GM21447 (cell line): ENCODE measurements around the gene PPP6R3.

ENCODE experiments used
- ATAC-seq: cut with Tn5 transposase; IDR thresholded peaks from one replicate; pipeline ENCODE4 v1.9.1; 2021; ENCODE audit not compliant: unreplicated experiment

PPP6R3 gene

DNA sequence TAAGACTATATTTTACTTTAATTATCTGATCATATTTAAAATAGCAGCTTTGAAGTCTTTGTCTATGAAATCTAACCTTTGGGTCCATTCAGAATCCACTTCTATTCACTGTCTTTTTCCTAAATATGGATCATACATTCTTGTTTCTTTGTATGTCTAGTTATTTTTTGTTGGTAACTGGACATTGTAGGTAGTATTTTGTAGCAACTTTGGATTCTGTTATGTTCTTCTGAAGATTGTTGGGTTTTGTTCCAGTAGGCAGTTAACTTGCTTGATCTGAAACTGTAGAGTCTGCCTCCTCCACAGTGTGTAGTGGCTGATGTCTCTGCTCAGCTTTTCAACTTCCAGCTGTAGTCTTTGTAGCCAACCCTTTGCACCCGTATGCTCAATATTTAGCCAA lies 186.3 kb downstream of the PPP6R3 start:
- no peak for ATAC-seq

DNA sequence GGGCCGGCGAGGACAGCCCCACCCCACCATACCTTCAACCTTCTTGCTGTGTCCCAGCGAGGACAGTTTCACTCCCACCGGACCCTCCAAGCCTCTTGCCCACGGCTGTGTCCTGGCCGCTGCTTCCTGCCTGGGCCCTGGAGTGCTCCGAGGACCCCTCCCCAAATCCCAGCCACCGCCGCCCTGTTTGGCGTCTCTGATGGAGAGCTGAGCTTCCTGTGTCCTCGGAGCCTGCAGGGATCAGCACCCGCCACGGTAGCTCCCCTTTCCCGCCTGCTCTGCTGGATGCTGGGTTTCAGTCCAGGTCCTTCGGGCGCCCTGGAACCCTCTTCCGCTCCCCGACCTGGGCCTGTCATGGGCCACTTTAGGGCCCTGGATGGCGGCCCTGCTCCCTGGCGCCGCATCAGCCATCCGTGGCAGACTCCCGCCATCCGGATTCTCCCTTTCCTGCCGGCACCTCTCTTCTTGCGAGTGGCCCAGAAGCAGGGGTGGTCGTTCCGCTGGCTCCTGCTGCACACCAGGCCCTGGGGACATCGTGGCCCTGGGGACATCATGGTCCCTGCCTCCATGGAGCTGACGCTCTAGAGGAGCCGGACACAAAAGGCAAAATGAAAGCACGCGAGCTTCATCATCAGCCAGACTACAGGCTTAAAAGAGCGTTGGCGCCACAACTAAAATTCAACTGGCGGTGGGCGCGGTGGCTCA lies 189.5 kb downstream of the PPP6R3 start:
- no peak for ATAC-seq

DNA sequence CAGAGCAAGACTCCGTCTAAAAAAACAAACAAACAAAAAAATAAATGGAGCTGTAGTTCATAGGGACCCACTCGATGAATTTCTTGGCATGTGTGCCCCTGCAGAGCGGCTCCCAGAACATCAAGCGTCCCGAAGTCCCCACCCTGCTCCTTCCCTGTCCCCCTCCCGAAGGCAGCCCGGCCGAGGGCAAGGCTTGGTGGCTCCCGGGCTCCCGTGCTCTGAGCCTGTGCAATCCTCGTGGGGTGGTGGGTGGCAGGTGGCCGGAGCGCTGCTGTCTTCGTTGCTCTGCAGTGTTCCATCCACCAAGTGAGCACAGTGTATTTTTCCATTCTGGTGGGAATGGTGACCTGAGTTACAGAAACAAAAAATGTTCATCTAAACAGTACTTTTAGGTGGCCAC lies 190.2 kb downstream of the PPP6R3 start:
- ATAC-seq, result no peak

DNA sequence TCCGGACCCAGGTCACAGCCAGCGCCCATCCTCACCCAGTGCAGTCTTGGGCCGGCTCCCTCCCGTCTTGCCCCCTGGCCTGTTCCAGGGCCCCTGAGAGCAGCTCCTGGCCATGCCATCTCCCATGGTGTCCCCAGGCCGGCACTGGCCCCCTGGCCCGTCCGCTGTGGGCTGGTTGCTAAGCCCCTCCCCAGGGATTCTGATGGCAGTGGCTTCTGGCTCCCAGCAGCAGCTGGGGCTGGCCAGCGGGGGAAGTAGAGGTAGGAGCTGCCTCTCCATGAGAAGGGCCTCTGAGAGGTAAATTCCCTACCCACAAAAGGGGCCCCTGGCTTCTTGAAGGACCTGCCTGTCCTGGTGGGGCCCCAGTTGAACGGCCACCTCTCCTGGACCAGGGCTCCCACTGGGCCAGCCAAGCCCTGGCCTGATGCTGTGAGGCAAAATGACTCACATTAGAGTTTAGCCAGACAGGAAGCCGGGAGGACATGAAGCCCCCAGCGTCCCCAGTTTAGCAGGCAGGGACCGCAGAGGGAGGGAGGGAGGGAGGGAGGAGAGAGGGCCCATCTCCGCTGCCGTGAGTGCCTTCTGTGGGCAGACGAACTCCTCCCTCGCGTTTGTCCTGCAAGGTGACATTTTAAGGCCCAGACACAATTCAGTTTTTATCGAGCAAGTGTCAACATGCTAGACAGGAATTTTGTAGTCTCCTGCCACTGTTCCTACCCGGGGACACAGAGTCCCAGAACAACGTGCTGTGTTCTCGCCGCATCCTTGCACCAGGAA lies 190.8 kb downstream of the PPP6R3 start:
- no peak for ATAC-seq

DNA sequence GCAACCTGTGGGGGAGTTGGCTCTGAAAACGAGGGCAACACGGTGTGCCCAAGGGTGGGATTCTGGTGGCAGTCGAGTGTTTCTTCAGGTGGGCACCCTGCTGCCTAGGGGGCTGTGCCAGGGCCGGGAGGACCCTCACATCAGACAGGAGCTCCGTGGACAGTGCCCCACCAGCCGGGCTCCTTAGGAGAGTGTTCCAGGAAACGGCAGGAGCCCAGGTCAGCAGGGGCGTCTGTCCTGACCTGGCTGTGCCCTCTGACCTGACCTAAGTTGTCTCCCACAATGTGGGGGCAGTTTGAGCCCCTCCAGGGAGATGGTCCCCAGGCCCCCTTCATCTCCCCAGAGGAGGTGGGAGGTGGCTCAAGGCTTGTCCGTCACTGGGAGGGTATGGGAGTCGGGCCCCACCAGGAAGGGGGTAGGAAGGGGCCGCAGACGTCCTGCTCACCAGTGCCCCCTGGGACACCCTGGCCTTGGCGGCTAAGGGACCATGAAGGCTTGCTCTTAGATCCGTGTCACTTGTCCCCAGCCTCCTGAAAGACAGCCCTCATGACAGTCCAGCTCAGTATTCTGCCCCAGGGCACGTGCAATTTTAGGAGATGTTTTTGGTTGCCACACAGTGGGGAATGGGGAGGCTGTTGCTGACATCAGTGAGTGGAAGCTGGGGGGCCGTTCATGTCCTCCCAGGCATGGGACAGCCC lies 191.6 kb downstream of the PPP6R3 start:
- no peak for ATAC-seq

DNA sequence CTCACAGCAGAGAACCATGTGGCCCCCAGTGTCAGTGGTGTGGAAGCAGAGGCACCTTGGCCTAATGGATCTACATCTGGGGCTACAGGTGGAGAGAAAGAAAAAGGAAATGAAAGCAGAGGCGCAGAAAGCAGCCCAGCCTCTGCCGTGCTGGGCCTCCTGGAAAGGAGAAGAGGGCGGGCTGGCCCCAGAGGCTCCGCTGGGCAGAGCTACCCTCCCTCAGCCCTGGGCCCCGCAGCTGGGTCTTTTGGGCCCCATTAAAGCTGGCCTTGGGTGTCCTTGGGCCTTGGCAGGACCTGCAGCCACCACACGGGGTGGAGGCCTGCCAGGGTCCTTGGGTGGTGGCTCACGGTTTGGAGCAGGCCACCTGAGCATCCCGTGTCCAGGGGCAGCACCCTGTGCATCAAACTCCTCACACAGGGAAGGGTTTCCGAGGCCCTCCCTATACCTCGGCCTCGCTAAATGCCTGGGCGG lies 192.2 kb downstream of the PPP6R3 start:
- ATAC-seq, result no peak

DNA sequence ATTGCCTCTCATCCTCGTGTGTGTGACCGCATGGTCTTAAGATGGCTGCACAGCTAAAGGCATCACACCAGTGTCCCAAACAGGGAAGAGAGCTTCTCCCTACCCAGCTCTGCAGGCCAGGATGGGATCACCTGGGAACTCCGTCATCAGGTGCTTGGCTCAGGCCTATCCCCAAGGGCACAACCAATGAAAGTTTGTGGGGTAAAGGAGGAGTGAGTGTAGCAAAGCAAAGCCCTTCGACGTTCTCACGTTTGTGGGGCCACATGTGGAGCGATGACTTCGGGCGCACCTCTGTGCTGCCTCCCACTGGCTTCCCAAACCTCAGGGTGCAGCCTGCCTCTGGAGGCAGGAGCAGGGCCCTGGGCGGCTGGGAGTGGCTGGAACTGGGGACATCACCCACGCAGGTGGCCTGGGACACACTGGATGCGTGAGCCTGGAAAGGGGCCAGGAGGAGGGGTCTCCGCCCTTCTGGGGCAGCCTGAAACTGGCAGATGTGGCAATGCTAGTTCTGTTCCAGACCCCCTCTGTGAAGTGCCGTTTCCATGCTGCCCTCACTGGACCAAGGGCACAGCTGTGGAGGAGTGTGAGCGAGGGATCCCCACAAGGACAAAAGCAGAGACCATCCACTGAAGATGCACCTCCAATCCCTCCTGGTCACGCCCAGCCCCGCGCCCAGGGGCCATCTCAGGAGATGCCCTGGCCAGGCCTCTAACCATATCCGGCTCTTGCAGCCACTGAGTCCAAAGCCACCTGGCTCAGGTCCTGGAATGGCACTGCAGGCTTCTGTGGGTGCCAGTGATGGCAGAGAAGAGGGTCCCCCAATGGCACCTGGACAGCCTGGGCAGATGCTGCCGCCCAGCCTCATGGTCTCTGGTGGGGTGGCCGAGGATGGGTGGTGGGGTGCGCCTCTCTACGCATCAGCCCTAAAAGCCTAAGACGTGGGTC lies 193.2 kb downstream of the PPP6R3 start:
- no peak for ATAC-seq

DNA sequence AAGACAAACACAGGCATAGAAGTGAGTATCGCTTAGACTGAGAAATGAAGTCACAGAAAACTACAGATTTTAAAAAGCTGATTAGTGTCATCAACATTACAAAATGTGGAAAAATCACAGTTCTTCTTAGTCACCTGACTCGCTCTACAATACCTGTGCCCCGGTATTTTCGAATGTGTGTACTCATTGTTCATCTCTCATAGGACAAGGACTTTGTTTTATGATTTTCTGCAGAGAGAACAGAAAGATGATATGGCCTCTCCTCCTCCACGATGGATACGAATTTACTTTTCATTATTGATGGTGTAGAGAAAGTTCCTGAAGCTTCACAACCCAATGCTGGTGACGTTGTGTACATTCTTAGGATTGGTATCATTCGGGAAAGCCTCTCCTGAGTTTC lies 194.4 kb downstream of the PPP6R3 start:
- ATAC-seq, result no peak

DNA sequence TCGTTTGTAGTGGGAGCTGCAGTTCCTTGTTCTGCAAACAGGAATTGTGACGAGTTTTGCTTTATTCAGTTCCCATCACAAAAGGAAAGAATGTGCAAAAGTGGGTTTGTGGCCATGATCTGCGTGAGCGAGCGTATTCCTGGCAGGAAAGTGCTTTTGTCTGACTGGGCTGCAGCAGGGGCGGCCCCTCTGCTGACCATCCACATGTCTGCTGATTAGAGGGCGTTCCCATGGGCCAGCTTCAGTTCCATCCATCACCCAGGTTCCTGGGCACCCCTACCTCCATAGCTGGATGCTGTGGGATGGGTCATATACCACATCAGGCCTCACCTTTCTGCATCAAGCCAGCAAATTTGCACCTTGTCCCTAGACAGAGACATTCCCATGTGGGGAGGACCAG lies 194.9 kb downstream of the PPP6R3 start:
- no peak for ATAC-seq

DNA sequence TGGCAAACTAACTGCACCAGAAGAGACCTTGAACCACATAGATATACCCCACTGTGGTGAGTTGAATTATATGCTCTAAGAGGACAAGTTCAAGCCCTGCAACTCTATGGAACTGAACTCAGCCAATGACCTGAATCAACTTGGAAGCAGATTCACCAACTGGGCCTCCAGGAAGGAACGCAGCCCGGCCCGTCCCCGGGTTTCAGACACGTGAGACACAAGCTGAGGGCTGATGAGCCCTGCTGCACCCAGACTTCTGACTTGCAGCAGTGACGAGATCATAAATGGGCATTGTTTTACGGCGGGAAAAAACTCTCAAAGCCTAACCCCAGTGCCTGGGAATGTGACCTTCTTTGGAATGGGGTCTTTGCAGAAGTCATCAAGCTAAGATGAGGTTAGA lies 195.3 kb downstream of the PPP6R3 start:
- ATAC-seq, result no peak

DNA sequence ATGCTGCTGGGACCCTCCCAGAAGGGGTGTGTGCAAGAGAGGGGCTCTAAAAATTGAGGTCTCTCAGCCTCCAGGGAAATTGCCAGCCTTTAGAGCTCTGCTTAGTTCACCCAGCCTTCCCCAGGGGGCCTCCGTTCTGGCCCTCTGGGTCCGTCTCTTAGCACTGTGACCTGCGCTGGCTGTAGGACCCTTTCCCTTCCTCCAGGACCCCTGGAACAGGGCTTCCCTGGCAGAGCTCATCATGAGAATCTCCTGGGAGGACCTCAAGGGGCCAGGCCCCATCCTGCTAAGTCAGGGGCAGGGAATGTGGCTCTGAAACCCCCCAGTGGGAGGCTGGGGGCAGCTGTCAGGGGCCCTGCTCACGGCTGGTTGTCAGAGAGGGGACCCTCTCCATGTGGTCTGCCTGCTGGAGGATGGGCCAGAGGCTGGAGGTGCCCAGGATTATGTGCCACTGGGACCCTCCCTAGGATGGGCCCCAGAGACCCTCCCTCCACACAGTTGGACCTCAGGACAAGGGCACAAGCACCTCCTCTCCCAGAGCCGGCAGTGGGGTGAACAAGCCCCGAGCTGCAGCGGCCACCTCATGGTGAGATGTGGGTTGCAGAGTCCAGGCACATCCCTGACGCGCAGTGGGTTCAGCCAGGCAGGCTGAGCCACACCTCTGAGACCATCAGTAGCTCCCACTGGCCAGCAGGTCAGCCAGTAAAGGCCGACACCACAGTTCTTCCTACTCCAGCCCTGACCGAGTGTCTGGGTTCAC lies 196.6 kb downstream of the PPP6R3 start:
- ATAC-seq, result no peak

DNA sequence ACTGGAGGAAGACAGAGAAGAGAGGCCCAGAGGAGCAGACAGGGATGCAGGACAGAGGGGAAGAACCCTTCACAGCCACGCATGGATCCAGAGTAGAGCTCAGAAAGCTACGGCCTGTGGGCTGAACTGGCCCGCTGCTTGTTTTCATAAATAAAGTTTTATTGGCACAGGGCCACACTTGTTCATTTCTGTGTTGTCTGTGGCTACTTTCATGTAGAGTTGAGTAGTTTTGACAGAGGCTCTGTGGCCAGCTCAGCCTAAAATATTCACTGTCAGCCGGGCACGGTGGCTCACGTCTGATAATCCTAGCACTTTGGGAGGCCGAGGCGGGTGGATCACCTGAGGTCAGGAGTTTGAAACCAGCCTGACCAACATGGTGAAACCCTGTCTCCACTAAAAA lies 197.5 kb downstream of the PPP6R3 start:
- no peak for ATAC-seq

DNA sequence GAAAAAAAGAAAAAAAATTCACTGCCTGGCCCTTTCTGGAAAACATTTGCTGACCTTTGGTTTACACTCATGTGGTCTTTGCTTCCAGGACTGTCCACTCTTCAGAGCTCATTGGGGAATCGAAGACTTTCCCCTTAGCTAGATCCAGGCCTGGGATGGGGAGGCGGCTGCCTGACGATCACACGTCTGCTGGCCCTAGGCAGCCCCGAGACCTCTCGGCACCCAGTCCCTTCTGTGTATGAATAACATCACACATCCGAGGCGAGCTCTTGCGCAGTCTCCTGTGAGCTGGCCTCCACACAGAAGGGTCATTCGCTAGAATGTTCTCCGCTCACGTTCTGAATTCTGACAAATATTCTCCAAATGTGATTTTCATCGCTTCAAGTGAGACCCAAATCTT lies 198.1 kb downstream of the PPP6R3 start:
- ATAC-seq, result no peak

DNA sequence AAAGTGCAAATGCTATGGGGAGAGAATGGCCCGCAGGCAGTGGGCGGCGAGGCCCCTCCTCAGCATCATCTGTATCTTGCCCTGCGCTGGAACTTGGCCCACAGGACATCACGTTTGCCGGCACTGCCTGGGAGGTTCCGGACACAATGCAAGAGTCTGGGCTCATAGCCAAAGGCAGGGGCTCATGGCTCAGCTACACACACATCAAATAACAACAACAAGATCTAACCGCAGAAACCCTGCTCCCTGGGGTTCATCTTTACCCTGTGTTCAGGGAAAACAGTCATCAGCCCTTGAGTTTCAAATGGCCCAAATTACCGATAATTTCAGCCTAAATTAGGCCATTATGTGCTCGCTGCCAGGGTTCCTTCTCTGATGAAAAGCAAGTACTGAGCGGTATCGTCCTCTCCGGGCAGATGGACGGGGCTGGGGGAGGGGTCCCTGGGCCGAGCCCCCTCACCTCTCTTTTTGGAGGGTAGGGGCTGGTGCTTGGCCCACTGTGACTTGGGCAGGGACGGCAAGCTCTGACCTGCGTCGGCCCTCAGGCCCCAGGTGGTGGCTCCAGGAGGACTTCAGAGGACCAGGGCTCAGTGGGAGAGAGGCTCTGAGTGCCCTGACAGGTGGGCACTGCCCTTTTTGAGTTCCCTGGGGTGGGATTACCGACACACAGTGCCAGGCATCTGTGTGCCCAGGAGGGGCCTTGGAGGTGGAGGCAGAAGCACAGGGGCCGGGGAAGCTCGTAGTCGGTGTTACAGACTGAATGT lies 198.8 kb downstream of the PPP6R3 start:
- ATAC-seq, result no peak

DNA sequence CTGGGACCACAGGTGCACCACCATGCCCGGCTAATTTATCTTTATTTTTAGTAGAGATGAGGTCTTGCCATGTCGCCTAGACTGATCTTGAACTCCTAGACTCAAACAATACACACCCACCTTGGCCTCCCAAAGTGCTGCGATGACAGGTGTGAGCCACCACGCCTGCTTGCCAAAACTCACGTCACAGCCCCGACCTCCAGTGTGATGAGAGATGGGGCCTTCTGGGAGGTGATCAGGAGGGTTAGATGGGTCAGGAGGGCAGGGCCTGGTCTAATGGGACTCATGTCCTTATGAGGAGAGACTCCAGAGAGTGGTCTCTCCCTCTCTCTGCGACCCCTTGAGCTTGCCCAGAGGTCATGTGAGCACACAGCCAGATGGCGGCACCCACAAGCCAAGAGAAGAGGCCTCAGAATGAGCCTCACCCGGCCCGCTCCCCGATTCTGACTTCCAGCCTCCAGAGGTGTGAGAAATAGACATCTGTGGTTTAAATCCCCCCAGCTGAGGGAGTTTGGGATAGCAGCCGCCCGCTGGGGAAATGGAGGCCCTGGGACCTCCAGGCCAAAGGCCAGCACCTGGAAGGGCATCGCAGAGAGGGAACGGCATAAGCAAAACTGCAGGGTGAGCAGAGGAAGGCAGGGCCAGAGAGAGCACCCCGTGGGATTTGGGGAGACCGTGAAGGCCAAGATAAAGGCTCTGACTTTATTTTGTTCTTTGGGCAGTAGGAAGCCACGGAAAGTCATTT lies 199.7 kb downstream of the PPP6R3 start:
- ATAC-seq, result no peak

DNA sequence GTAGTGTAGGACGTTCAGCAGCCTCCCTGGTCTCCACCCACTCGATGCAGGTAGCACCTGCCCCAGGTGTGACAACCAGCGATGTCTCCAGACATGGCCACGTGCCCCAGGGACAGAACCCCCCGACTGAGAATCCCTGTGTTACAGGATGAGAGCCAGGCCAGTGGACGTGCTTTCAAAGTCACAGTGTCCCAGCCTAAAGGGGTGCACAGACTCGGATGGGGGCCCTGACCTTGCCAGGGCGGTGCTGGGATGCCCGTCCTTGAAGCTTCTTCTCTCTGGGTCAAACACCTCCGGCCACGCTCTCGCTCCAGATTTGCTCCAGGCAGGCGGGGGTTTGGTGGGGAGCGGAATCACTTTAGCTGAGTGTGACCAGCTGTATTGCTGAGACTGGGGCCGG lies 200.5 kb downstream of the PPP6R3 start:
- ATAC-seq, result no peak

DNA sequence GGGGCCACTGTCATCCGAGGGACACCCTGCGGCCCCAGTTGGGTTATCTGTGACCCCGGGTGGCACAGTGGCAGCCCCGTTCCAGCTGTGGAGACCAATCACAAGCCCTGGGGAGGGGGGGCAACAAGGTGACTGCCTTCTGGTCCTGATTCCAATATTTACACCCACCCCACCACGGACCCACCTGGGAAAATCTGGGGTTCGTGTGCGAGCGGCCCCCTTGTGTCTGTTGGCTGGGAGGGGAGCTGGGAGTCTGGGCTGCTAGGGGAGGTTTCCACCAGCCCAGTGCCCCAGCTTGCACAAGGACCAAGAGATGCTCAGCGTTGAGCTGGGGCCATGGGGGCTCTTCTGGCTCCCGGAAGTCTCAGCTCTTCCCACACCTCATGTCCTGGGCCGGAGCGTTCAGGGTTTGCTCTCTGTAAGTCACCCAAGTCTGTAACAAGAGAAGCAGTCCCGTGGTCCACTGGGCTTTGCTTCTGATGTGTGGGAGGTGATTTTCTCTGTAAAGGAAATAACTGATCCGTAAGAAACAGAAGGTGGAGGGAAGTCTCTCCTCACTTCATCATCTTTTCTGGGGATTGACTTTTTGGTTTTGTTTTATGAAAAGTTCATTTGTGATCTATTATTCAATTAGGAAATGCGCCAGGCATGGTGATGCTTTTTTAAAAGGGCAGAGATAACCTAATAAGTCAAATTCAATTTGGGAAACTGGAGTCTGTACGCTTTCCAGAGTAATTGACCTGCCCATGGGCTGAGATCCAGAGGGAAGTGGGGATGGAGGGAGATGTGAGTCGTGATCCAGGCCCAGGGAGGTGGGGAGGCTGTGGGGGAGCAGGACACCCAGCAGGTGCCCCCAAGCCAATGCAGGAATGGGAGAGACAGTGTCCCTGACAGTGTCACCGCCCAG lies 201.4 kb downstream of the PPP6R3 start:
- no peak for ATAC-seq
